T-helper 2 cell treated with Interferon-gamma antibody and Interleukin-4, amounts not matched to agents 100 ng/mL and 5 ng/mL, for 36 hours (primary cell): Measurements from ENCODE around the gene DRD1. TPM values are rescaled to one million over a fixed set of nuclear protein-coding genes. Genes with fewer than 3 reads are reported as not detected.
"Not testable (repeated sequence)": the region's sequence is repeated elsewhere in the genome, so short reads cannot be mapped to it uniquely, and the experiment has no call there.

Experiments
- intact Hi-C: fragments of 100-400 bp; cut with micrococcal nuclease; formaldehyde crosslinking; loops from one replicate; pipeline ENCODE4 v1.15.1; 2023
- total RNA-seq: library from RNA; stranded (reverse); gene quantifications from 2 replicates; pipeline ENCODE4 v1.2.3, GENCODE V29; 2022

DRD1 gene
- total RNA-seq, 1 donor from 2014 or later, result not detected

GRCh38 chr5:175468892-175469291 lies 24.9 kb upstream of the DRD1 start:
- intact Hi-C loops, result no loop called here

- intact Hi-C loops, result no loop called here
Observed at GRCh38 chr5:175467983-175468690, 24.2 kb upstream of the DRD1 start.

- intact Hi-C loops, result no loop called here
Observed at GRCh38 chr5:175466700-175467318, 22.8 kb upstream of the DRD1 start.

- intact Hi-C loops, result no loop called here
Observed at GRCh38 chr5:175465282-175465681, 21.3 kb upstream of the DRD1 start.

- intact Hi-C loops, result loop anchor here (1.0 kb wide), 2 partner anchors 13 to 514 kb away; partner anchors contain the start of gene SFXN1
Observed at GRCh38 chr5:175464942-175465233, 20.9 kb upstream of the DRD1 start.

- intact Hi-C loops, result loop anchor here (1.0 kb wide), 2 partner anchors 14 to 513 kb away; partner anchors contain the start of gene SFXN1
Observed at GRCh38 chr5:175464074-175464941, 20.3 kb upstream of the DRD1 start.

- intact Hi-C loops, result loop anchor here (1.0 kb wide), 2 partner anchors 15 to 512 kb away; partner anchors contain the start of gene SFXN1
Observed at GRCh38 chr5:175463641-175464040, 19.7 kb upstream of the DRD1 start.

GRCh38 chr5:175461370-175461769 lies 17.4 kb upstream of the DRD1 start:
- intact Hi-C loops, result no loop called here

- intact Hi-C loops, result no loop called here
Observed at GRCh38 chr5:175460552-175460951, 16.6 kb upstream of the DRD1 start.

GRCh38 chr5:175460126-175460525 lies 16.1 kb upstream of the DRD1 start:
- intact Hi-C loops, result no loop called here

GRCh38 chr5:175457466-175457865 lies 13.5 kb upstream of the DRD1 start:
- intact Hi-C loops, result no loop called here

- intact Hi-C loops, result no loop called here
Observed at GRCh38 chr5:175456105-175456742, 12.2 kb upstream of the DRD1 start.

- intact Hi-C loops, result not testable (repeated sequence)
Observed at GRCh38 chr5:175454338-175454737, 10.4 kb upstream of the DRD1 start.

GRCh38 chr5:175452166-175452565 lies 8.2 kb upstream of the DRD1 start:
- intact Hi-C loops, result no loop called here

- intact Hi-C loops, result no loop called here
Observed at GRCh38 chr5:175448276-175448675, 4.3 kb upstream of the DRD1 start.

- intact Hi-C loops, result no loop called here
Observed at GRCh38 chr5:175447571-175447970, 3.6 kb upstream of the DRD1 start.

GRCh38 chr5:175446378-175446777 lies 2.4 kb upstream of the DRD1 start:
- intact Hi-C loops, result not testable (repeated sequence)

GRCh38 chr5:175444905-175445456 lies 999 bp upstream of the DRD1 start:
- intact Hi-C loops, result loop anchor here (1.0 kb wide), 1 partner anchor 494 kb away; no protein-coding TSS in a partner anchor

- intact Hi-C loops, result loop anchor here (1.0 kb wide), 1 partner anchor 492 kb away; no protein-coding TSS in a partner anchor
Observed at GRCh38 chr5:175443514-175444059, 395 bp downstream of the DRD1 start.

GRCh38 chr5:175438234-175438857 lies 5.6 kb downstream of the DRD1 start:
- intact Hi-C loops, result no loop called here
